Stimulated activated CD4-positive, alpha-beta T cell treated with anti-CD3 and anti-CD28 coated beads, Interleukin-12 subunit alpha, Interleukin-12 subunit beta, amount 100 ng/mL, for 4 hours (primary cell): ENCODE results near the gene WDR1.

Source experiments
- DNase-seq: peaks from one replicate; pipeline ENCODE4 v3.0.0-alpha.2; 2020

WDR1 gene

GRCh38 chr4:10066206-10066605 is 50.4 kb downstream of the WDR1 start:
- no peak for DNase-seq

DNA sequence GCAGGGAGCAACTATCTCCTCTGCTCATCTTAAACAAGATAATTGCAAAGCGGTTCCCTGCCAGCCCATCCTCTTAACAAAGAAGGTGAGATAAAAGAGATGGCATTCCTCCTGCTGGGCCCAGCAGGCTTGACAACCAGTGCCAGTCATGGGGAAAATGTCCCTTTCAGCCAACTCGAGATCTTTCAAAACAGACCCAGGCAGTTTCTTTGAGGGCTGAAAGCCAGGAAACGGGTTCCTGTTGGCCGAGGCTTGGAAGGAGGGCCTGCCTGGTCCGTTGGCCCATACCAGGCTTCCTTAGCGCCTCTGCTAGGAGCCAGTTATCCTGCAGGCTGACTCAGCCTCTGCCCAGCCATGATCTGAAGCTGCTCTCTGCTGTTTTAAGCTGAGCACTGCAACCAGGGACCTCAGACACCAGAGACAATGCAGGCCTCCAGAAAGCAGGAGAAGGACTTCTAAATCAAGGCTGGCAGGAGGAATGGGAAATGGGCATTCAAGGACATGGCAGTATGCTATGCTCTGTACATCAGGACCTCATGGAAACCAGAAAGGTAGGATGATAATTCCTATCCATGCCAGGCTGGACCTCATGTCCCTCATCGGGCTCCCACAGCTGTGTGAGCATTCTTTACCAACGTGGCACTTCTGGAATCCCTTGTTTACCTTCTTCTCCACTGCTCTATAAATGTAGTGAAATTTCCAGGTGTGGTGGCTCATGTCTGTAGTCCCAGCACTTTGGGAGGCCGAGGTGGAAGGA is 52.9 kb downstream of the WDR1 start:
- no peak for DNase-seq

- DNase-seq: no peak
Observed at GRCh38 chr4:10061650-10062415, 54.8 kb downstream of the WDR1 start.

DNA sequence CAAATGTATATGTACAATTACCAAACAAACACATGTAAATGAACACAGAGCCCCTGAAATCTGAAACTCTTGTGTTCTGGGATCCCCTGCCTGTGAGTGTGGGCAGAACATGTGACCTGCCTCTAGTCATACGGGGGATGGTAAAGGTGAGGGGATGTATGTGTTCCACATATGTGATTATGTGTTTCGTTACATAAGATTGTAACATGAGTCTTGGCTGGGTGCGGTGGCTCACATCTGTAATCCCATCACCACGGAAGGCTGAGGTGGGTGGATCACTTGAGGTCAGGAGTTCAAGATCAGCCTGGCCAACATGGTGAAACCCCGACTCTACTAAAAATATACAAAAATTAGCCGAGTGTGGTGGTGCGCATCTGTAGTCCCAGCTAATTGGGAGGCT is 58.2 kb downstream of the WDR1 start:
- DNase-seq: no peak

- no peak for DNase-seq
Observed at GRCh38 chr4:10057023-10057395, 59.6 kb downstream of the WDR1 start.

- no peak for DNase-seq
Observed at GRCh38 chr4:10056334-10057022, 60.1 kb downstream of the WDR1 start.

DNA sequence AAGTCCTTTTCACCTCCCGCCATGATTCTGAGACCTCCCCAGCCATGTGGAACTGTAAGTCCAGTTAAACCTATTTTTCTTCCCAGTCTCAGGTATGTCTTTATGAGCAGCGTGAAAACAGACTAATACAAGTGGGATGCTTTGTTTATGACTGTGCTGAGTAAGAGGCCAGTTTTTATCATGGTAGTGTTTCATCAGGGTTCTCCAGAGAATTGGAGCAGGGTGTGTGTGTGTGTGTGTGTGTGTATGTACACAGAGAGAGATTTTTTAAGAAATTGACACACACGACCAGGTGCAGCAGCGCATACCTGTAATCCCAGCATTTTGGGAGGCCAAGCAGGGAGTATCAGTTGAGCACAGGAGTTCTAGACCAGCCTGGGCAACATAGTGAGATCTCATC is 60.7 kb downstream of the WDR1 start:
- no peak for DNase-seq

DNA sequence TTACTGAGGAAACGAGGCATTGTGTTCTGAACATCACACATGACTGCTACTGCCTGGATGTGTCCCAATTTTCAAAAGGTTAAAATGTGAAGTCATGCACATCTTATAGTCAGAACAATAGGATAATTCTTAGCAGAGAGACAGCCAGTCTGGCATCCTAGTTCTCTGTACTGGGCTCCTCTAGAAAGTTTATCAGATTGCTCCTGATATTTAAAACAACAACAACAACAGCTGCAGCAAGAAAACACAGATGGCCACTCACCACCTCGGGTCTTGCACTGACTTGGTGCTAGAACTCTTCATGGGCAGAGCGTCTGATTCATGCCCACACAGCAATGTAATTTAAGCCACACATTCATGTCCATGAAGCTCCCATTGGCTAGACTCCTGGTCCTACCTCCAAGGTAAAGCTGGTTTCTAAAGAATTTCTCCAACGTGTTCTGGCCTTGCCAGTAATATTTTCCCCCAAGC is 62.0 kb downstream of the WDR1 start:
- DNase-seq: no peak

DNA sequence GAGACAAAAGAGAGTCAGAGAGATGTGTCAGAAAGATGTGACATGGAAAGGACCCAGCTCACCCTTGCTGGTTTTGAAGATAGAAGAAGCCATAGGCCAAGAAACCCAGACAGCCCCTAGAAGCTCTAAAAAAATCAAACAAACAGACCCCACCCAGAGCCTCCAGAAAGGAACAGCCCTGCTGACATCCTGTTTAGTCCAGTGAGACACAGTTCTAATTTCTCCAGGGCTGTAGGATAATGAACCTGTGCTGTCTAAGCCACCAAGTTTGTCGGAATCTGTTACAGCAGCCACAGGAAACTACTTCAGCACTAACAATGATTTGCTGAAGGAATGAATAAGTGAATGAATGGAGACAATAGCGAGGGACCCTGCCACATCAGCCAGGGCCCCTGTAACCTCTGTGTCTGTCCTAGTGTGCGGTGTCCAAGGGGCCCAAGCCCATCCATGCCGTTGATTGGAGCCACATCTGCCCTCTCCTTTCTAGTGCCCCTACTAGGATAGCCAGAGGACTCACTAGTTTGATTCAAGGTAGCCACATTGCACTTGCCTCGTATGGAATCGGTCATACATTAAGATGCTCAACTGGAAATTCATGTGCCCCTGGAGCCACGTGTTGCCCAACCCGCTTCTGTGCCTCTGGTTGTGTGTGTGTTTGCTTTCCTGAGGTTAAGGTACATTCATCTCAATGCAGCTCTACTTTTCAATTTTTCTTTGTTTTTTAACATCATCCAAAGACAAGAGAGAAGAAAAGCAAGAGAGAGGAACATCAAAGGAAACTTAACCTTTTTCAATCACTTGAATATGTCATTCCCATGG is 62.8 kb downstream of the WDR1 start:
- DNase-seq: no peak

- DNase-seq: no peak
Observed at GRCh38 chr4:10051517-10052135, 65.0 kb downstream of the WDR1 start.

- no peak for DNase-seq
Observed at GRCh38 chr4:10050721-10051120, 65.9 kb downstream of the WDR1 start.

DNA sequence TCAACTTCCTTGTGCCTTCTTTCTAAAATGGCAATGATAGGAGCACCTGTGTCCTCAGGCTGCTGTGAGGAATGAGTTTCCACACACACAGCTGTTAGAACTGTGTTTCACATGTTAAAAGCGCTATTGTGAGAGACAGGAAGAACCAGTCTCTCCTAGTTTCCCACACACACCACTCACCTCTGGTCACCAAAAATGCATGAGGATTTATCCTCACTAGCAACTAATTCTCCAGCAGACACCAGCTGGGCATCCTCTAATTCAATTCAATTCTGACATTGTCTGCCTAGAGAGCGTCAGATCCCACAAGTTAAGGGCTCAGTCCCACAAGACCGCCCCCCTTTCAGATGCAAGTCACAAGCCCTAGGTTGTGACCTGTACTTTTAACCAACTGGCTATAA is 66.3 kb downstream of the WDR1 start:
- DNase-seq: no peak

DNA sequence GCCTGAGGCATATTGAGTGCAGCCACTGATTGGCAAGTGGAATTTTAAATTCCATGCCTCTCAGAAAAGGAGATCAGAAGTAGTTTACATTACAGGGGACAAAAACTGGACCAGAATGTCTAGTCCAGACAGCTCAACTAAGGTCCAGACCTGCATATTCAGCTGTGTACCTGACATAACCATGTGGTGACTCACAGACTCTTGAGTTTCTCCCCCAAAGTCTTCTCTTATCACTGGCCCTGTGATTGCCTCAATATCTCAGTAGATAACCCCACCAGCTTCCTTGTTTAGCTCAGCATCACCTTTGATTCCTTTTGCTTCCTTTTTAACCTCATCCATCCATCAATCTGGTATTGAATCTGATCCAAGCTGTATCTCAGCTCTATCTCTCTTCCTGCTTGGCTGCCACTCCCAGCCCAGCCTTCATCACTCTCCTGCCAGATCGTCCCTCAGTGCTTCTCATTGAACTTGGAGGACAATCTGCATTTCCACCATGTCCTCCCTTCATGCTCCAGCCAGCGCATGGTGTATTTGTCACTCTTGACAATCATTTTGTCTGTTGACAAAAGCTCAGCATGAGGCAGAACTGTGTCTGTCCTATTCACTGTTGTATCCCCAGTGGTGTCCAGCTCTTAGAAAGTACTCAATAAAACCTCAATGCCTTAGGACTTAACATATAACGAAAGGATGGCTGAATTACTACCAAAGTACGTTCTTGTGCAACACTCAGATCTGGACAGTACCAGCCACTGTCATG is 67.5 kb downstream of the WDR1 start:
- DNase-seq: no peak

GRCh38 chr4:10047967-10048366 is 68.6 kb downstream of the WDR1 start:
- DNase-seq: no peak

GRCh38 chr4:10046471-10046870 is 70.1 kb downstream of the WDR1 start:
- DNase-seq: no peak

- no peak for DNase-seq
Observed at GRCh38 chr4:10045481-10045880, 71.1 kb downstream of the WDR1 start.

GRCh38 chr4:10041036-10041435 is 75.6 kb downstream of the WDR1 start:
- no peak for DNase-seq

DNA sequence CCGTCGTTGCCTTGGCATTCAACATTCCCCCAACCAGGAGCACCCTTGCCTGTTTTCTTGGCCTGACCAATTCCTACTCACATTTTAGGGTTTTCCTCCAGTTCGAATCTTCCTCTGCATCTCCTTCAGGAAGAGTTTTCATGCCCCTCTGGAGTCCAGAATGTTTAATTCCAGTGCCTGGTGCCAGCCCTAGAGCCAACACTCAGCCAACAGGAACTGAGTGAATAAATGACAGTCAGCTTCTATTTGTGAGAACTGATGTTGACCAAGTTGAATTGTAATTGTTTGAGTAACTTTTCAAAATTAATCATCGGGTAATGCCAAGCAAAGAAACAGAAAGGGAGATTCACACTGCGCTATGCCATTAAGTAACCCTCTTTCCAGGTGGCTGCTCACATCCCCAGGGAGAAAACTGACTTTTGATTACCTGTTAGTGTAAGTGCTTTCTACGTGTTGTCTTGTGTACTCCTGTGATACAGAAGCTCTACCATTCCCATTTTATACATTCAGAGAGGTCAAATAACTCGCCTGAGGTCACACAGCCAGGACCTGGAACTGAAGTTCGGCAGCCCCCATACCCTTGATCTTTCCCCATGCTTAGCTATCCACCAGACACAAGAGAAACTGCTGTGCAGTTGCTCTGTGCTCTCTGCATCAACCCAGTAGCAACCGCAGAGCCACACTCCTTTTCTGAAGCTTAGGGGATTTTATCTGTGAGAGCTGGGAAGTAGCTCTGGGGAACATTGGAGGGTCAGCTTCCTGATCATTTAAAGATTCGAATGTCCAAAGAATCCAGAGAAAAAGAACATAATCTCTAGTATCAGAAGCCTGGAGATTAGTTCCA is 76.3 kb downstream of the WDR1 start:
- no peak for DNase-seq

GRCh38 chr4:10036807-10037342 is 79.7 kb downstream of the WDR1 start:
- no peak for DNase-seq

DNA sequence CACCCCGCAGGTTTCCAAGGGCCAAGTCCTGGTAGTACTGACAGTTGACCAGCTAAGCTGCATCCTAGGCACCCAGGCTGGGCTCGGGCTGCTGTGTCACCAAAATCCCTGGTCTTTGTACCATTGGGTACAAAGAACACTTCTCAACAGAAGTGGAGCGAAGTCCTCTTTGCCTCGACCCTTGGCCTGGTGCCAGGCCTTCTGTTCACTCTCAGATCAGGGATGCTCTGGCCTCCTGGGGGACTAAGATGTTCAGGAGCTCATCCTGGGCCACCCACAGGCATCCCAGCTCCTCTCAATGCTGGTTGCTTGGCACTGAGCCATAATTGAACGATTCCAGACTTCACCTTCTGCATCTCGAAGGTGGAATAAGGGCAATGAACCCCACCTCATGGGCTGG is 81.5 kb downstream of the WDR1 start:
- DNase-seq: no peak
